HG02610 (cell line): Measurements from ENCODE around the gene TAS1R3.
A peak's percentile ranks its signal among the peaks of the same experiment; 100 is the strongest.
"Not testable (repeated sequence)": the region's sequence is repeated elsewhere in the genome, so short reads cannot be mapped to it uniquely, and the experiment has no call there.

Source experiments
- ATAC-seq: cut with Tn5 transposase; IDR thresholded peaks from one replicate; pipeline ENCODE4 v1.9.1; 2021; ENCODE audit warnings: mild to moderate bottlenecking, moderate library complexity; ENCODE audit not compliant: unreplicated experiment

The TAS1R3 gene

GRCh38 chr1:1364266-1364665, 33.2 kb downstream of the TAS1R3 start:
- ATAC-seq, result no peak

DNA sequence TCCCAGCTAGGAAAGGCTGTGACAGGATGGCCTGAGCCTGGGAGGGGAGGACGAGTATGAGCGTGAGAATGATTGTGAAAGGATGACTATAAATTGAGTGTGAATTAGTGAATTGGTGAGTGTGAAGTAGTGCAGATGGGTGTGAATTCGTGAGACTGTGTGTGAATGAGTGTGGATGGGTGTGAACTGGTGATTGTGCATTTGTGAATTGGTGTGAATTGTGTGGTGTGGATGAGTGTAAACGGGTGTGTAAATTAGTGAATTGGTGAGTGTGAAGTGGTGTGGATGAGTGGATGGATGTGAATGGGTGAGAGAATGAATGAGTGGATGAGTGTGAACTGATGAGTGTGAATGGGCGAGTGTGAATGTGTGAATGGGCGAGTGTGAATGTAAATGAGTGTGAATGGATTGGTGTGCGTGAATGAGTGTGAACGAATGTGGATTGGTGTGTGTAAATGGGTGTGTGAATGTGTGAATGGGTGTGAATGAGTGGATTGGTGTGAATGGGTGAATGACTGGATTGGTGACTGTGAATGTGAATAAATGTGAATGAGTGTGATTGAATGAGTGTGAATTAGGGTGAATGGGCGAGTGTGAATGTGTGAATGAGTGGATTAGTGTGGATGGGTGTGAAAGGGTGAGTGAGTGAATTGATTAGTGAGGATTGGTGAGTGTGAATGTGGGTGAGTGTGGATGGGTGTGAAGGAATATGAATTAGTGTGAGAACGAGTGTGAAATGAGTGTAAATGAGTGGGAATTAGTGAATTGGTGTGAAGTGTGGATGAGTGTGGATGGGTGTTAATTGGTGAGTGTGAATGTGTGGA, 35.0 kb downstream of the TAS1R3 start:
- no peak for ATAC-seq

- no peak for ATAC-seq
These were observed 35.6 kb downstream of the TAS1R3 start for GRCh38 chr1:1366699-1367066.

DNA sequence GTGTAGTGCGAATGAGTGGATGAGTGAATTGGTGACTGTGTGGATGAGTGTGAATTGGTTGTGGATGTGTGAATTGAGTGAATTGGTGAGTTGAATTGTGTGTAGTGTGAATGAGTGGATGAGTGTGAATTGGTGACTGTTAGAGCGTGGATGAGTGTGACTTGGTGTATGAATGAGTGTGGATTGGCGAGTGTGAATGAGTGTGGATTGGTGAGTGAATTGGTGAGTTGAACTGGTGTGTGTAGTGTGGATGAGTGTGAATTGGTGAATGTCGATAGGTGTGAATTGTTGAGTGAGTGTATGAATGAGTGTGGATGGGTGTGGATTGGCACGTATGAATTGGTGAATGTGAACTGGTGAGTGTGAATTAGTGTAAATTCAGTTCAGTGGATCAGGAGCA, 36.2 kb downstream of the TAS1R3 start:
- ATAC-seq, result no peak

- ATAC-seq, result not testable (repeated sequence)
These were observed 39.0 kb downstream of the TAS1R3 start for GRCh38 chr1:1370094-1370493.

DNA sequence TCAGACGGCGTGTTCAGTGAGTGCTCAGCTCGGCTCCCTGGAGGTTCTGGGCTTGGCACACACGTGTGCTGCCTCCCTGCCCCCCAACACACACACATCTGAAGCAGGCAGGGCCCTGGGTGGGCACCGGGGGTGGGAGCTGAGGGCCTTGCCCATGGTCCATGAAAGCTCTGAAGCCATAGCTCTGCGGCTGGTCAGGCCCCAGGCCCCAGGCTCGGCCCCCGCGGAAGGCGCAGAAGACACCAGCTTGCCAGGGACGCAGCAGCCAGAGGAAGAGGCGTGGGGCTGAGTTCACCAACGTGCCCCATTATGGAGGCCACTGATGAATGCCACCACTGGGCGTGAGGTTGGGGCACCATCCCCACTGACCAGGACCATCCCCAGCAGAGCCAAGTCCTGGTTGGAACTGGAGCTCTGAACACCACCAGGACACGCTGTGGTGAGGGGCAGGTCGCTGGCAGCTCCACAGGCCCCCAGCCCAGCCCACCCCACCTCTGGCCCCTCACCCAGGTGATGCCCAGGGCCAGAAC, 39.8 kb downstream of the TAS1R3 start:
- no peak for ATAC-seq

DNA sequence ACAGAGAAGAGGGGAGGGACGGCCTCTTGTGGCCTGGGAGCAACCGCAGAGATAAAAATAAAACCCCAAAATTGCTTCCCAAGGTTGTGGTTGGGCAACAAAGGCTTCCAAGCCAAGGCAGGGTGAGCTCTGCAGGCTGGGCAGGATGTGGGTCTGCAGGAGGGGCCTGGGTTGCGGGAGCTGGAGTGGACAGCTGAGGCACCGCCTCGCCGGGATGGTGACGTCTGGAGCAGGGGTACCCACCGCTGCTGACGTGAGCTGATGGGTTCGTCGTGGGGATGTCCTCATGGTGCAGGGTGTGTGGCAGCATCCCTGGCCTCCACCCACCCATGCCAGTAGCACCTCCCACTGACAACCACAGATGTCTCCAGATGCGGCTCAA, 40.3 kb downstream of the TAS1R3 start:
- no peak for ATAC-seq

GRCh38 chr1:1371746-1372711, 40.9 kb downstream of the TAS1R3 start:
- ATAC-seq, result no peak

DNA sequence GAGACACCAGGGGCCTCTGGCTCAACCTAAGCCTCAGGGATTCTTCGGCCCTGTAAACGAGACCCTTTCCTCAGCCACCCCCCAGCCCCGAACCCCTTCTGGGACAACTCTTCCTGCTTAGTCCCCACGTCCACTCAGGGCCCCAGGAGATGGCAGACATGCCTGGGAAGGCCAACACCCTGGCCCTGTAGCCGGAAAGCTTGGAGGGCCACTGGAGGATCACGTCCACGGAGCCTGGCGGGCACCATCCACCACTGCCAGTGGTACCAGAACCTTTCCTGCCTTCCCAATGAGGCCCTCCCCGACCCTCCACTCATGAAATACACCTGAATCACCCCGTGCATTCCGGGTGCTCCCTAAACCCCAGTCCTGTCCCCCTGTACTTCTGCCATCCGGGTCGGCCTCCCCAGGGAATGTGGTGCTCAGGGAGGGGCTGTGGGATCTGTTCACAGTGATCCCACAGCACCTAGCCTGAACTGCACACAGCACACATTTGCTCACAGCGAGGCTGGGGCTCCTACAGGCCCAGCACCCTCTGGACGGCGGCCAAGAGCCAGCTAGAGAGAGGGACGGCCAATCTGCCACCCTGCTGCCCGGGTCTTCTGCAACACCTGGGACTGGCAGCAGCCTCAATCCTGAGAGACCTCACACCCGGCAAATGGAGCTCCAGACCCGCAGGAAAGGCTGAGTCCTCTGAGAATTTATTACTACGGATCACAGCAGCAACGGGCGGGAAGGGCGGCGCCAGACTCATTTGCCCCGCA, 42.2 kb downstream of the TAS1R3 start:
- no peak for ATAC-seq

- ATAC-seq, result no peak
These were observed 42.9 kb downstream of the TAS1R3 start for GRCh38 chr1:1373815-1374588.

GRCh38 chr1:1374589-1374928, 43.5 kb downstream of the TAS1R3 start:
- peak; percentile 8 for ATAC-seq

GRCh38 chr1:1374929-1375662, 44.0 kb downstream of the TAS1R3 start, which contains the start of gene AURKAIP1:
TSS of gene AURKAIP1 (minus strand) at chr1:1375207. CDS start at chr1:1374756, 451 bp downstream.
- ATAC-seq, result peak; percentile 79

GRCh38 chr1:1376551-1377226, 45.6 kb downstream of the TAS1R3 start:
- ATAC-seq, result no peak

- no peak for ATAC-seq
These were observed 46.6 kb downstream of the TAS1R3 start for GRCh38 chr1:1377540-1378205.

GRCh38 chr1:1380860-1381259, 49.8 kb downstream of the TAS1R3 start:
- ATAC-seq, result no peak

- ATAC-seq, result no peak
These were observed 50.2 kb downstream of the TAS1R3 start for GRCh38 chr1:1381294-1381693.
